ENCODE measurements around the gene SOCS2. TPM values are rescaled to one million over a fixed set of nuclear protein-coding genes. Genes with fewer than 3 reads are reported as not detected.

The SOCS2 gene
- total and polyA plus RNA-seq, 10 donors, result 5.3 to 32.3 (median 12.2) TPM

- peaks cover 12 to 55% (median 39%) of the 10 kb centered on the region in 6 donors for H3K4me1 ChIP-seq
- no peaks in the 10 kb centered on the region for H3K9me3 ChIP-seq
- WGBS, 5 donors, result 10 to 14% (median 14%) methylated on average over 6 of the region's 6 CpGs
- peak overlapping the region in 7 of 8 donors; percentile 87 to 92 (median 91) for H3K27ac ChIP-seq
- intact Hi-C loops (cut with DNase I; ENCODE audit: low total_unique reads), result loop anchor here (5.0 kb wide), 1 partner anchor 533 kb away; no protein-coding TSS in a partner anchor
- no peak for DNase-seq
- peak overlapping the region; percentile 70 to 96 (median 84) for H3K4me3 ChIP-seq
- no peak for TF ChIP-seq CTCF (IDR thresholded peaks at IDR 0.05 in 8 of 11, conservative IDR thresholded peaks at IDR 0.05 in 3 of 11)
- no peak for TF ChIP-seq POLR2AphosphoS5 (IDR thresholded peaks at IDR 0.05)
- no peak for TF ChIP-seq POLR2A (IDR thresholded peaks at IDR 0.05)
- peaks cover 0 to 11% (median 0%) of the 10 kb centered on the region in 6 donors for H3K36me3 ChIP-seq
- peaks cover 0 to 57% (median 19%) of the 10 kb centered on the region in 7 donors for H3K27me3 ChIP-seq (replicated peaks in 1 of 7)
Measured at GRCh38 chr12:93569301-93569655, 3.2 kb upstream of the SOCS2 start.

GRCh38 chr12:93569656-93570551 is 2.6 kb upstream of the SOCS2 start:
- DNase-seq, result peak; percentile 92
- Histone ChIP-seq H3K4me3 (peak overlapping the region; percentile 70 to 96 (median 84)), H3K4me1 (peaks cover 12 to 62% (median 41%) of the 10 kb centered on the region in 6 donors), H3K27me3 (replicated peaks in 1 of 7) (peaks cover 0 to 63% (median 19%) of the 10 kb centered on the region in 7 donors), H3K27ac (peak overlapping the region; percentile 71 to 92 (median 90)), H3K36me3 (peaks cover 0 to 12% (median 0%) of the 10 kb centered on the region in 6 donors), H3K9me3 (no peaks in the 10 kb centered on the region)
- intact Hi-C loops (cut with DNase I; ENCODE audit: low total_unique reads), result loop anchor here (5.0 to 10.0 kb wide), 2 partner anchors 175 to 532 kb away; no protein-coding TSS in a partner anchor
- 0 to 1% (median 0%) methylated on average over 39 to 60 of the region's 60 CpGs for WGBS, 5 donors
- peak; percentile 10 to 87 (median 73) for TF ChIP-seq CTCF (IDR thresholded peaks at IDR 0.05 in 8 of 11, conservative IDR thresholded peaks at IDR 0.05 in 3 of 11)
- TF ChIP-seq POLR2A (IDR thresholded peaks at IDR 0.05), result no peak
- peak in 1 of 3 donors; percentile 5 for TF ChIP-seq POLR2AphosphoS5 (IDR thresholded peaks at IDR 0.05)

- TF ChIP-seq POLR2A (IDR thresholded peaks at IDR 0.05) (no peak), POLR2AphosphoS5 (IDR thresholded peaks at IDR 0.05) (peak; percentile 86 to 94 (median 93)), CTCF (IDR thresholded peaks at IDR 0.05 in 8 of 11, conservative IDR thresholded peaks at IDR 0.05 in 3 of 11) (peak in 1 of 11 experiments; percentile 13)
- Histone ChIP-seq H3K36me3 (peaks cover 0 to 19% (median 0%) of the 10 kb centered on the region in 6 donors), H3K4me3 (peak overlapping the region; percentile 70 to 96 (median 84)), H3K4me1 (peaks cover 12 to 65% (median 41%) of the 10 kb centered on the region in 6 donors), H3K27me3 (replicated peaks in 1 of 7) (peaks cover 0 to 71% (median 19%) of the 10 kb centered on the region in 7 donors), H3K9me3 (no peaks in the 10 kb centered on the region), H3K27ac (peak overlapping the region; percentile 71 to 92 (median 90))
- 0 to 1% (median 0%) methylated on average over 55 to 97 of the region's 97 CpGs for WGBS, 5 donors
- intact Hi-C loops (cut with DNase I; ENCODE audit: low total_unique reads), result loop anchor here (10.0 kb wide), 1 partner anchor 174 kb away; no protein-coding TSS in a partner anchor
- DNase-seq, result peak; percentile 94
Measured at GRCh38 chr12:93570552-93571364, 1.7 kb upstream of the SOCS2 start.

All from spleen (tissue), 11 donors.